GM23338 (cell line): Measurements from ENCODE around the gene MAVS. TPM values are rescaled to one million over a fixed set of nuclear protein-coding genes. Genes with fewer than 3 reads are reported as not detected.

Experiments used
- ATAC-seq: fragments of 200-7000 bp; cut with Tn5 transposase; 3 replicates; pipeline ENCODE4 v1.9.1; 2020
- DNase-seq: peaks from one replicate; pipeline ENCODE4 v3.0.0-alpha.2; 2015; ENCODE audit warnings: low spot score
- H2AFZ ChIP-seq: fragments of 200-600 bp; sonication (generic); 2 replicates; pipeline ENCODE4 v1.8.0; 2016; ENCODE audit warnings: antibody characterized with exemption, mild to moderate bottlenecking, moderate library complexity
- H3F3A ChIP-seq: fragments of 200-600 bp; sonication (generic); replicated peaks from 2 replicates; pipeline ENCODE4 v1.8.0; 2017; ENCODE audit warnings: antibody characterized with exemption, mixed run types, low read depth
- H3K27ac ChIP-seq: fragments of 200-600 bp; sonication (generic); 2 replicates; pipeline ENCODE4 v1.6.1; 2016; ENCODE audit warnings: low read depth
- H3K27me3 ChIP-seq: fragments of 200-600 bp; sonication (generic); 2 replicates; pipeline ENCODE4 v1.8.0; 2016; ENCODE audit warnings: mild to moderate bottlenecking, mixed run types, moderate library complexity; ENCODE audit not compliant: insufficient read depth
- H3K36me3 ChIP-seq: fragments of 200-600 bp; sonication (generic); 2 replicates; pipeline ENCODE4 v1.8.0; 2016; ENCODE audit warnings: mild to moderate bottlenecking; ENCODE audit not compliant: insufficient read depth
- H3K4me1 ChIP-seq: fragments of 200-600 bp; sonication (generic); 2 replicates; pipeline ENCODE4 v1.8.0; 2016; ENCODE audit warnings: mild to moderate bottlenecking, moderate library complexity; ENCODE audit not compliant: insufficient read depth
- H3K4me2 ChIP-seq: fragments of 200-600 bp; sonication (generic); 2 replicates; pipeline ENCODE4 v1.7.1; 2017; ENCODE audit warnings: mixed run types
- H3K4me3 ChIP-seq: fragments of 200-600 bp; sonication (generic); 2 replicates; pipeline ENCODE4 v1.6.1; 2016; ENCODE audit warnings: mixed run types
- H3K79me2 ChIP-seq: fragments of 200-600 bp; sonication (generic); replicated peaks from 2 replicates; pipeline ENCODE4 v1.8.0; 2017; ENCODE audit warnings: mild to moderate bottlenecking; ENCODE audit not compliant: insufficient read depth
- H3K9me2 ChIP-seq: fragments of 200-600 bp; sonication (generic); 2 replicates; pipeline ENCODE4 v1.8.0; 2017; ENCODE audit not compliant: insufficient read depth
- H4K20me1 ChIP-seq: fragments of 200-600 bp; sonication (generic); replicated peaks from 2 replicates; pipeline ENCODE4 v1.8.0; 2017; ENCODE audit warnings: mild to moderate bottlenecking; ENCODE audit not compliant: insufficient read depth
- H3K27ac Mint-ChIP-seq: 2 replicates; pipeline ENCODE4 v1.8.0; 2020; ENCODE audit warnings: inconsistent platforms, mild to moderate bottlenecking, moderate library complexity, mixed read lengths
- H3K27me3 Mint-ChIP-seq: 3 replicates; pipeline ENCODE4 v1.8.0; 2022; ENCODE audit warnings: low read depth, mild to moderate bottlenecking, moderate library complexity, mixed read lengths, inconsistent platforms; ENCODE audit not compliant: insufficient read depth, poor library complexity
- H3K36me3 Mint-ChIP-seq: 3 replicates; pipeline ENCODE4 v1.8.0; 2021; ENCODE audit warnings: low read depth, mild to moderate bottlenecking, inconsistent platforms, moderate library complexity, mixed read lengths
- H3K4me1 Mint-ChIP-seq: 3 replicates; pipeline ENCODE4 v1.8.0; 2020; ENCODE audit warnings: mild to moderate bottlenecking, inconsistent platforms, mixed read lengths
- H3K4me3 Mint-ChIP-seq: 3 replicates; pipeline ENCODE4 v1.8.0; 2021; ENCODE audit warnings: moderate library complexity, mild to moderate bottlenecking, inconsistent platforms, mixed read lengths
- H3K9me3 Mint-ChIP-seq: 3 replicates; pipeline ENCODE4 v1.8.0; 2020; ENCODE audit warnings: moderate library complexity, mild to moderate bottlenecking, inconsistent platforms, mixed read lengths
- NANOG ChIP-seq: IDR thresholded peaks from 2 replicates; pipeline ENCODE4 v1.6.1; 2016; ENCODE audit warnings: antibody characterized with exemption, borderline replicate concordance
- ZNF114 ChIP-seq: fragments of 250-450 bp; sonication (Bioruptor Pico); IDR thresholded peaks from 2 replicates; pipeline ENCODE4 v1.5.0; 2020; ENCODE audit warnings: mild to moderate bottlenecking, moderate library complexity
- ZNF331 ChIP-seq: fragments of 250-450 bp; sonication (Bioruptor Pico); IDR thresholded peaks from 2 replicates; pipeline ENCODE4 v1.5.0; 2020; ENCODE audit warnings: low read depth, mild to moderate bottlenecking, moderate library complexity
- polyA plus RNA-seq: library from polyadenylated mRNA; unstranded; fragments of >200 nt; fragmentation: Nextera tagmentation; extraction: Ambion mirVana; gene quantifications from 2 replicates; pipeline ENCODE4 v1.2.1, GENCODE V29; 2016
- total RNA-seq: library from RNA; depleted of rRNA; stranded (reverse); fragments of >200 nt; shearing (Covaris generic); gene quantifications from 2 replicates; pipeline ENCODE4 v1.2.3, GENCODE V29; 2014
- TF ChIP-seq, protein P1 (sequence below): fragments of 250-450 bp; sonication (Bioruptor Pico); IDR thresholded peaks from 2 replicates; pipeline ENCODE4 v1.5.0; 2020; ENCODE audit warnings: mild to moderate bottlenecking, moderate library complexity
- TF ChIP-seq, protein P2 (sequence below): IDR thresholded peaks from one replicate; pipeline ENCODE4 v1.6.1; 2018; ENCODE audit warnings: antibody characterized with exemption; ENCODE audit not compliant: unreplicated experiment

The MAVS gene
- total and polyA plus RNA-seq, 2 experiments from 2014 or later: 5.2 to 21.8 TPM

DNA sequence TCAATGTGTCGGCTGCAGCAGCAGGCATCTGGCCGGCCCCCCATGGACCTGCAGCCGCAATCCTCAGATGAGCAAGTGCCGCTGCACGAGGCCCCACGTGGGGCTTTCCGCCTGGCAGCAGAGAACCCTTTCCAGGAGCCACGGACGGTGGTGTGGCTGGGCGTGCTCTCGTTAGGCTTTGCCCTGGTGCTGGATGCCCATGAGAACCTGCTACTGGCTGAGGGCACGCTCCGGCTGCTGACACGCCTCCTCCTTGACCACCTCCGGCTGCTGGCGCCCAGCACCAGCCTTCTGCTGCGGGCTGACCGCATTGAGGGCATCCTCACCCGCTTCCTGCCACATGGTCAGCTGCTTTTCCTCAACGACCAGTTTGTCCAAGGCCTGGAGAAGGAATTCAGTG lies 22.8 kb upstream of the MAVS start:
- Histone ChIP-seq H3K4me3 (no peak overlapping the region), H3F3A (peaks cover 4% of the 10 kb centered on the region; the same call in 1 of the 2 replicates), H3K27me3 (no peaks in the 10 kb centered on the region), H4K20me1 (no peaks in the 10 kb centered on the region), H3K79me2 (no peaks in the 10 kb centered on the region), H3K36me3 (no peaks in the 10 kb centered on the region), H3K27ac (no peak overlapping the region), H3K4me2 (no peak overlapping the region), H3K4me1 (peaks cover 4% of the 10 kb centered on the region; the same call in 1 of the 2 replicates), H3K9me2 (no peaks in the 10 kb centered on the region), H2AFZ (no peak overlapping the region)
- ATAC-seq: no peak
- no peak for DNase-seq
- peaks cover 9% of the 10 kb centered on the region for H3K4me1 Mint-ChIP-seq
- H3K27me3 Mint-ChIP-seq: peaks cover 5% of the 10 kb centered on the region
- no peak overlapping the region for H3K27ac Mint-ChIP-seq
- H3K4me3 Mint-ChIP-seq: no peak overlapping the region
- H3K36me3 Mint-ChIP-seq: no peaks in the 10 kb centered on the region; the same call in 1 of the 3 replicates
- no peaks in the 10 kb centered on the region for H3K9me3 Mint-ChIP-seq
- TF ChIP-seq ZNF331: no peak
- TF ChIP-seq ZNF114: no peak
- TF ChIP-seq, protein P1, sequence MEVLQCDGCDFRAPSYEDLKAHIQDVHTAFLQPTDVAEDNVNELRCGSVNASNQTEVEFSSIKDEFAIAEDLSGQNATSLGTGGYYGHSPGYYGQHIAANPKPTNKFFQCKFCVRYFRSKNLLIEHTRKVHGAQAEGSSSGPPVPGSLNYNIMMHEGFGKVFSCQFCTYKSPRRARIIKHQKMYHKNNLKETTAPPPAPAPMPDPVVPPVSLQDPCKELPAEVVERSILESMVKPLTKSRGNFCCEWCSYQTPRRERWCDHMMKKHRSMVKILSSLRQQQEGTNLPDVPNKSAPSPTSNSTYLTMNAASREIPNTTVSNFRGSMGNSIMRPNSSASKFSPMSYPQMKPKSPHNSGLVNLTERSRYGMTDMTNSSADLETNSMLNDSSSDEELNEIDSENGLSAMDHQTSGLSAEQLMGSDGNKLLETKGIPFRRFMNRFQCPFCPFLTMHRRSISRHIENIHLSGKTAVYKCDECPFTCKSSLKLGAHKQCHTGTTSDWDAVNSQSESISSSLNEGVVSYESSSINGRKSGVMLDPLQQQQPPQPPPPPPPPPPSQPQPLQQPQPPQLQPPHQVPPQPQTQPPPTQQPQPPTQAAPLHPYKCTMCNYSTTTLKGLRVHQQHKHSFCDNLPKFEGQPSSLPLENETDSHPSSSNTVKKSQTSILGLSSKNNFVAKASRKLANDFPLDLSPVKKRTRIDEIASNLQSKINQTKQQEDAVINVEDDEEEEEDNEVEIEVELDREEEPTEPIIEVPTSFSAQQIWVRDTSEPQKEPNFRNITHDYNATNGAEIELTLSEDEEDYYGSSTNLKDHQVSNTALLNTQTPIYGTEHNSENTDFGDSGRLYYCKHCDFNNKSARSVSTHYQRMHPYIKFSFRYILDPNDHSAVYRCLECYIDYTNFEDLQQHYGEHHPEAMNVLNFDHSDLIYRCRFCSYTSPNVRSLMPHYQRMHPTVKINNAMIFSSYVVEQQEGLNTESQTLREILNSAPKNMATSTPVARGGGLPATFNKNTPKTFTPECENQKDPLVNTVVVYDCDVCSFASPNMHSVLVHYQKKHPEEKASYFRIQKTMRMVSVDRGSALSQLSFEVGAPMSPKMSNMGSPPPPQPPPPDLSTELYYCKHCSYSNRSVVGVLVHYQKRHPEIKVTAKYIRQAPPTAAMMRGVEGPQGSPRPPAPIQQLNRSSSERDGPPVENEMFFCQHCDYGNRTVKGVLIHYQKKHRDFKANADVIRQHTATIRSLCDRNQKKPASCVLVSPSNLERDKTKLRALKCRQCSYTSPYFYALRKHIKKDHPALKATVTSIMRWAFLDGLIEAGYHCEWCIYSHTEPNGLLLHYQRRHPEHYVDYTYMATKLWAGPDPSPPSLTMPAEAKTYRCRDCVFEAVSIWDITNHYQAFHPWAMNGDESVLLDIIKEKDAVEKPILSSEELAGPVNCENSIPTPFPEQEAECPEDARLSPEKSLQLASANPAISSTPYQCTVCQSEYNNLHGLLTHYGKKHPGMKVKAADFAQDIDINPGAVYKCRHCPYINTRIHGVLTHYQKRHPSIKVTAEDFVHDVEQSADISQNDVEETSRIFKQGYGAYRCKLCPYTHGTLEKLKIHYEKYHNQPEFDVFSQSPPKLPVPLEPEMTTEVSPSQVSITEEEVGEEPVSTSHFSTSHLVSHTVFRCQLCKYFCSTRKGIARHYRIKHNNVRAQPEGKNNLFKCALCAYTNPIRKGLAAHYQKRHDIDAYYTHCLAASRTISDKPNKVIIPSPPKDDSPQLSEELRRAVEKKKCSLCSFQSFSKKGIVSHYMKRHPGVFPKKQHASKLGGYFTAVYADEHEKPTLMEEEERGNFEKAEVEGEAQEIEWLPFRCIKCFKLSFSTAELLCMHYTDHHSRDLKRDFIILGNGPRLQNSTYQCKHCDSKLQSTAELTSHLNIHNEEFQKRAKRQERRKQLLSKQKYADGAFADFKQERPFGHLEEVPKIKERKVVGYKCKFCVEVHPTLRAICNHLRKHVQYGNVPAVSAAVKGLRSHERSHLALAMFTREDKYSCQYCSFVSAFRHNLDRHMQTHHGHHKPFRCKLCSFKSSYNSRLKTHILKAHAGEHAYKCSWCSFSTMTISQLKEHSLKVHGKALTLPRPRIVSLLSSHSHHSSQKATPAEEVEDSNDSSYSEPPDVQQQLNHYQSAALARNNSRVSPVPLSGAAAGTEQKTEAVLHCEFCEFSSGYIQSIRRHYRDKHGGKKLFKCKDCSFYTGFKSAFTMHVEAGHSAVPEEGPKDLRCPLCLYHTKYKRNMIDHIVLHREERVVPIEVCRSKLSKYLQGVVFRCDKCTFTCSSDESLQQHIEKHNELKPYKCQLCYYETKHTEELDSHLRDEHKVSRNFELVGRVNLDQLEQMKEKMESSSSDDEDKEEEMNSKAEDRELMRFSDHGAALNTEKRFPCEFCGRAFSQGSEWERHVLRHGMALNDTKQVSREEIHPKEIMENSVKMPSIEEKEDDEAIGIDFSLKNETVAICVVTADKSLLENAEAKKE (CRISPR knock-in tag): no peak
- no peak for TF ChIP-seq NANOG
- TF ChIP-seq, protein P2, sequence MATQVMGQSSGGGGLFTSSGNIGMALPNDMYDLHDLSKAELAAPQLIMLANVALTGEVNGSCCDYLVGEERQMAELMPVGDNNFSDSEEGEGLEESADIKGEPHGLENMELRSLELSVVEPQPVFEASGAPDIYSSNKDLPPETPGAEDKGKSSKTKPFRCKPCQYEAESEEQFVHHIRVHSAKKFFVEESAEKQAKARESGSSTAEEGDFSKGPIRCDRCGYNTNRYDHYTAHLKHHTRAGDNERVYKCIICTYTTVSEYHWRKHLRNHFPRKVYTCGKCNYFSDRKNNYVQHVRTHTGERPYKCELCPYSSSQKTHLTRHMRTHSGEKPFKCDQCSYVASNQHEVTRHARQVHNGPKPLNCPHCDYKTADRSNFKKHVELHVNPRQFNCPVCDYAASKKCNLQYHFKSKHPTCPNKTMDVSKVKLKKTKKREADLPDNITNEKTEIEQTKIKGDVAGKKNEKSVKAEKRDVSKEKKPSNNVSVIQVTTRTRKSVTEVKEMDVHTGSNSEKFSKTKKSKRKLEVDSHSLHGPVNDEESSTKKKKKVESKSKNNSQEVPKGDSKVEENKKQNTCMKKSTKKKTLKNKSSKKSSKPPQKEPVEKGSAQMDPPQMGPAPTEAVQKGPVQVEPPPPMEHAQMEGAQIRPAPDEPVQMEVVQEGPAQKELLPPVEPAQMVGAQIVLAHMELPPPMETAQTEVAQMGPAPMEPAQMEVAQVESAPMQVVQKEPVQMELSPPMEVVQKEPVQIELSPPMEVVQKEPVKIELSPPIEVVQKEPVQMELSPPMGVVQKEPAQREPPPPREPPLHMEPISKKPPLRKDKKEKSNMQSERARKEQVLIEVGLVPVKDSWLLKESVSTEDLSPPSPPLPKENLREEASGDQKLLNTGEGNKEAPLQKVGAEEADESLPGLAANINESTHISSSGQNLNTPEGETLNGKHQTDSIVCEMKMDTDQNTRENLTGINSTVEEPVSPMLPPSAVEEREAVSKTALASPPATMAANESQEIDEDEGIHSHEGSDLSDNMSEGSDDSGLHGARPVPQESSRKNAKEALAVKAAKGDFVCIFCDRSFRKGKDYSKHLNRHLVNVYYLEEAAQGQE: no peak
